SK-N-SH treated with all-trans-retinoic acid at 6 μM for 48 hours (cell line): ENCODE results near the gene SLFN11.

Experiments
- ATAC-seq: fragments of 200-7000 bp; cut with Tn5 transposase; 3 replicates; pipeline ENCODE4 v1.9.1; 2020; ENCODE audit warnings: mild to moderate bottlenecking, moderate library complexity
- ARNTL ChIP-seq: fragments of 450-650 bp; formaldehyde crosslinking; IDR thresholded peaks from 2 replicates; pipeline ENCODE4 v1.5.0; 2020; ENCODE audit warnings: low read depth, mild to moderate bottlenecking, moderate library complexity, borderline replicate concordance
- BACH2 ChIP-seq: fragments of 250-450 bp; sonication (Bioruptor Pico); IDR thresholded peaks from 2 replicates; pipeline ENCODE4 v1.9.0; 2021; ENCODE audit warnings: mild to moderate bottlenecking, borderline replicate concordance
- CREB5 ChIP-seq: fragments of 250-450 bp; sonication (Bioruptor Pico); IDR thresholded peaks from 2 replicates; pipeline ENCODE4 v1.5.1; 2020; ENCODE audit warnings: low read depth, mild to moderate bottlenecking, moderate library complexity
- CSDC2 ChIP-seq: fragments of 250-450 bp; sonication (Bioruptor Pico); IDR thresholded peaks from 2 replicates; pipeline ENCODE4 v1.5.0; 2020; ENCODE audit warnings: mild to moderate bottlenecking, moderate library complexity
- CSRNP3 ChIP-seq: fragments of 250-450 bp; sonication (Bioruptor Pico); IDR thresholded peaks from 2 replicates; pipeline ENCODE4 v1.5.1; 2021; ENCODE audit warnings: mild to moderate bottlenecking, moderate library complexity
- ESRRG ChIP-seq: fragments of 250-450 bp; sonication (Bioruptor Pico); IDR thresholded peaks from 2 replicates; pipeline ENCODE4 v1.6.1; 2021; ENCODE audit warnings: mild to moderate bottlenecking
- GLIS3 ChIP-seq: fragments of 250-450 bp; sonication (Bioruptor Pico); IDR thresholded peaks from 2 replicates; pipeline ENCODE4 v1.5.0; 2020; ENCODE audit warnings: mild to moderate bottlenecking, moderate library complexity
- ISL1 ChIP-seq: fragments of 250-450 bp; sonication (Bioruptor Pico); IDR thresholded peaks from 2 replicates; pipeline ENCODE4 v2.1.2; 2022; ENCODE audit warnings: mild to moderate bottlenecking, moderate library complexity
- OSR1 ChIP-seq: fragments of 250-450 bp; sonication (Bioruptor Pico); IDR thresholded peaks from 2 replicates; pipeline ENCODE4 v1.8.0; 2022; ENCODE audit warnings: moderate library complexity, mild to moderate bottlenecking, inconsistent platforms
- PPARA ChIP-seq: fragments of 250-450 bp; sonication (Bioruptor Pico); IDR thresholded peaks from 2 replicates; pipeline ENCODE4 v1.5.0; 2020; ENCODE audit warnings: mild to moderate bottlenecking, borderline replicate concordance
- RARB ChIP-seq: fragments of 250-450 bp; sonication (Bioruptor Pico); IDR thresholded peaks from 2 replicates; pipeline ENCODE4 v1.8.0; 2021; ENCODE audit warnings: mild to moderate bottlenecking, moderate library complexity
- SNAI2 ChIP-seq: fragments of 250-450 bp; sonication (Bioruptor Pico); IDR thresholded peaks from 2 replicates; pipeline ENCODE4 v1.5.0; 2020; ENCODE audit warnings: mild to moderate bottlenecking, moderate library complexity
- TCF4 ChIP-seq: fragments of 250-450 bp; sonication (Bioruptor Pico); IDR thresholded peaks from 2 replicates; pipeline ENCODE4 v1.8.0; 2021; ENCODE audit warnings: mild to moderate bottlenecking, moderate library complexity, borderline replicate concordance
- TOX ChIP-seq: fragments of 250-450 bp; sonication (Bioruptor Pico); IDR thresholded peaks from 2 replicates; pipeline ENCODE4 v1.8.0; 2021; ENCODE audit warnings: mild to moderate bottlenecking, moderate library complexity, borderline replicate concordance
- TSHZ2 ChIP-seq: fragments of 250-450 bp; sonication (Bioruptor Pico); IDR thresholded peaks from 2 replicates; pipeline ENCODE4 v1.5.0; 2020; ENCODE audit warnings: mild to moderate bottlenecking, moderate library complexity
- ZC3H10 ChIP-seq: fragments of 250-450 bp; sonication (Bioruptor Pico); IDR thresholded peaks from 2 replicates; pipeline ENCODE4 v1.5.1; 2021; ENCODE audit warnings: mild to moderate bottlenecking, moderate library complexity
- ZFP3 ChIP-seq: fragments of 250-450 bp; sonication (Bioruptor Pico); IDR thresholded peaks from 2 replicates; pipeline ENCODE4 v1.5.0; 2020; ENCODE audit warnings: mild to moderate bottlenecking, moderate library complexity
- ZFP30 ChIP-seq: fragments of 450-650 bp; formaldehyde crosslinking; IDR thresholded peaks from 2 replicates; pipeline ENCODE4 v1.5.0; 2022; ENCODE audit warnings: mild to moderate bottlenecking, moderate library complexity
- ZNF565 ChIP-seq: fragments of 450-650 bp; formaldehyde crosslinking; conservative IDR thresholded peaks from 2 replicates; pipeline ENCODE4 v1.5.0; 2020; ENCODE audit warnings: low read depth, mild to moderate bottlenecking, moderate library complexity
- ZNF8 ChIP-seq: fragments of 450-650 bp; formaldehyde crosslinking; IDR thresholded peaks from 2 replicates; pipeline ENCODE4 v1.5.0; 2020; ENCODE audit warnings: mild to moderate bottlenecking, moderate library complexity
- TF ChIP-seq, protein P1 (sequence below): fragments of 250-450 bp; sonication (Bioruptor Pico); IDR thresholded peaks from 2 replicates; pipeline ENCODE4 v1.8.0; 2020; ENCODE audit warnings: mild to moderate bottlenecking, moderate library complexity, borderline replicate concordance
- TF ChIP-seq, protein P2 (sequence below): fragments of 250-450 bp; sonication (Bioruptor Pico); IDR thresholded peaks from 2 replicates; pipeline ENCODE4 v1.8.0; 2021; ENCODE audit warnings: low read depth, mild to moderate bottlenecking, moderate library complexity, borderline replicate concordance

Gene SLFN11

GRCh38 chr17:35371934-35372333 lies 1.5 kb downstream of the SLFN11 start:
- ATAC-seq = no peak
- no peak for TF ChIP-seq SNAI2 (CRISPR knock-in tag)
- no peak for TF ChIP-seq BACH2
- no peak for TF ChIP-seq ISL1 (CRISPR knock-in tag)
- no peak for TF ChIP-seq GLIS3

DNA sequence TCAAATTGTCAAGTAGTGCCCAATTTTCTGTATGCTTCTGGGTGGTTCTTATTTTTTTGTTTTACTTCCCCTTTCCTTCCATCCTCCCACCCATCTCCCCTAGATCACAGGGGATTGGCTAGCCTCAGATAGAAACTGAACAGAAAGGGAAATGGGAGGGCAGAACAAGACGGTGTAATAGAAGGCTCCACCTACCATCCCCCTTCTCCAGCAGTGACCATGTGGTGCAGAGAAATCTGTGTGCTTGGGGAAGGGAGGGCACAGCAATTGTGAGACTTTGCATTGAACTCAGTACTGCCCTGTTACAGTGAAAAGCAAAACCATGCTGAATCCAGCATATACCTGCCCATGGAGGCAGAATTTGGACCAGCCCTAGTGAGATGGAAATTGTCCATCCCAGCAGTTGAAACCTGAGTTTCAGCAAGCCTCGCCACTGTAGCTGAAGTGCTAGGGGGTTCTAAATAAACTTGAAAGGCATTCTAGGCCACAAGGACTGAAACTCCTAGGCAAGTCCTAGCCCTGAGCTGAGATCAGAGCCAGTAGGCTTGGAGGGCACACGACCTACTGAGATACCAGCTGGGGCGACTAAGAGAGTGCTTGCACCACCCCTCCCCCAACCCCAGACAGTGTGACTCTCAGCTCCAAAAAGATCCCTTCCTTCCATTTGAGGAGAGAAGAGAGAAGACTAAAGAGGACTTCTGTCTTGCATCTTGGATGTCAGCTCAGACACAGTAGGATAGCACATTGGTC lies 5.2 kb downstream of the SLFN11 start:
- no peak for TF ChIP-seq ISL1 (CRISPR knock-in tag)
- TF ChIP-seq CSDC2 (CRISPR knock-in tag) = no peak
- TF ChIP-seq, protein P1, sequence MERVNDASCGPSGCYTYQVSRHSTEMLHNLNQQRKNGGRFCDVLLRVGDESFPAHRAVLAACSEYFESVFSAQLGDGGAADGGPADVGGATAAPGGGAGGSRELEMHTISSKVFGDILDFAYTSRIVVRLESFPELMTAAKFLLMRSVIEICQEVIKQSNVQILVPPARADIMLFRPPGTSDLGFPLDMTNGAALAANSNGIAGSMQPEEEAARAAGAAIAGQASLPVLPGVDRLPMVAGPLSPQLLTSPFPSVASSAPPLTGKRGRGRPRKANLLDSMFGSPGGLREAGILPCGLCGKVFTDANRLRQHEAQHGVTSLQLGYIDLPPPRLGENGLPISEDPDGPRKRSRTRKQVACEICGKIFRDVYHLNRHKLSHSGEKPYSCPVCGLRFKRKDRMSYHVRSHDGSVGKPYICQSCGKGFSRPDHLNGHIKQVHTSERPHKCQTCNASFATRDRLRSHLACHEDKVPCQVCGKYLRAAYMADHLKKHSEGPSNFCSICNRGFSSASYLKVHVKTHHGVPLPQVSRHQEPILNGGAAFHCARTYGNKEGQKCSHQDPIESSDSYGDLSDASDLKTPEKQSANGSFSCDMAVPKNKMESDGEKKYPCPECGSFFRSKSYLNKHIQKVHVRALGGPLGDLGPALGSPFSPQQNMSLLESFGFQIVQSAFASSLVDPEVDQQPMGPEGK (CRISPR knock-in tag) = no peak
- no peak for TF ChIP-seq ZC3H10
- TF ChIP-seq TSHZ2 (CRISPR knock-in tag) = no peak
- no peak for TF ChIP-seq ARNTL (CRISPR knock-in tag)
- no peak for TF ChIP-seq RARB (CRISPR knock-in tag)
- no peak for TF ChIP-seq PPARA (CRISPR knock-in tag)
- TF ChIP-seq ZNF565 (CRISPR knock-in tag) = no peak
- no peak for TF ChIP-seq TOX (CRISPR knock-in tag)
- TF ChIP-seq BACH2 = no peak
- TF ChIP-seq, protein P2, sequence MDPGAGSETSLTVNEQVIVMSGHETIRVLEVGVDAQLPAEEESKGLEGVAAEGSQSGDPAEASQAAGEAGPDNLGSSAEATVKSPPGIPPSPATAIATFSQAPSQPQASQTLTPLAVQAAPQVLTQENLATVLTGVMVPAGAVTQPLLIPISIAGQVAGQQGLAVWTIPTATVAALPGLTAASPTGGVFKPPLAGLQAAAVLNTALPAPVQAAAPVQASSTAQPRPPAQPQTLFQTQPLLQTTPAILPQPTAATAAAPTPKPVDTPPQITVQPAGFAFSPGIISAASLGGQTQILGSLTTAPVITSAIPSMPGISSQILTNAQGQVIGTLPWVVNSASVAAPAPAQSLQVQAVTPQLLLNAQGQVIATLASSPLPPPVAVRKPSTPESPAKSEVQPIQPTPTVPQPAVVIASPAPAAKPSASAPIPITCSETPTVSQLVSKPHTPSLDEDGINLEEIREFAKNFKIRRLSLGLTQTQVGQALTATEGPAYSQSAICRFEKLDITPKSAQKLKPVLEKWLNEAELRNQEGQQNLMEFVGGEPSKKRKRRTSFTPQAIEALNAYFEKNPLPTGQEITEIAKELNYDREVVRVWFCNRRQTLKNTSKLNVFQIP (CRISPR knock-in tag) = no peak
- no peak for ATAC-seq

GRCh38 chr17:35361027-35361426 lies 12.4 kb downstream of the SLFN11 start:
- no peak for ATAC-seq
- TF ChIP-seq ZNF8 (CRISPR knock-in tag) = no peak
- no peak for TF ChIP-seq BACH2
- no peak for TF ChIP-seq ARNTL (CRISPR knock-in tag)
- TF ChIP-seq SNAI2 (CRISPR knock-in tag) = no peak
- TF ChIP-seq CSRNP3 (CRISPR knock-in tag) = no peak
- TF ChIP-seq CSDC2 (CRISPR knock-in tag) = no peak

- no peak for ATAC-seq
- no peak for TF ChIP-seq TSHZ2 (CRISPR knock-in tag)
- TF ChIP-seq ESRRG (CRISPR knock-in tag) = no peak
- TF ChIP-seq CSDC2 (CRISPR knock-in tag) = no peak
- TF ChIP-seq CREB5 (CRISPR knock-in tag) = no peak
- no peak for TF ChIP-seq ZC3H10
- no peak for TF ChIP-seq ZFP3
- no peak for TF ChIP-seq TCF4 (CRISPR knock-in tag)
- no peak for TF ChIP-seq ISL1 (CRISPR knock-in tag)
- no peak for TF ChIP-seq OSR1 (CRISPR knock-in tag)
- TF ChIP-seq ZFP30 = no peak
- no peak for TF ChIP-seq PPARA (CRISPR knock-in tag)
- no peak for TF ChIP-seq ARNTL (CRISPR knock-in tag)
Observed at GRCh38 chr17:35359398-35359797, 14.0 kb downstream of the SLFN11 start.
